Muscle of arm (tissue), 12 donors: Measurements from ENCODE around the gene POLRMT. TPM values are rescaled to one million over a fixed set of nuclear protein-coding genes. Genes with fewer than 3 reads are reported as not detected.

Experiments
- DNase-seq: peaks from one replicate; pipeline ENCODE4 v3.0.0-alpha.2; 2013
- polyA plus RNA-seq, 12 donors: library from polyadenylated mRNA; unstranded; fragments of 120-200 nt; gene quantifications; one replicate each; pipeline ENCODE4 v1.2.1, GENCODE V29; 2013; ENCODE audit not compliant: insufficient read length in 12 of 12

Gene POLRMT
- polyA plus RNA-seq, 12 donors = 23.7 to 58.0 (median 29.2) TPM; not detected in 1

DNA sequence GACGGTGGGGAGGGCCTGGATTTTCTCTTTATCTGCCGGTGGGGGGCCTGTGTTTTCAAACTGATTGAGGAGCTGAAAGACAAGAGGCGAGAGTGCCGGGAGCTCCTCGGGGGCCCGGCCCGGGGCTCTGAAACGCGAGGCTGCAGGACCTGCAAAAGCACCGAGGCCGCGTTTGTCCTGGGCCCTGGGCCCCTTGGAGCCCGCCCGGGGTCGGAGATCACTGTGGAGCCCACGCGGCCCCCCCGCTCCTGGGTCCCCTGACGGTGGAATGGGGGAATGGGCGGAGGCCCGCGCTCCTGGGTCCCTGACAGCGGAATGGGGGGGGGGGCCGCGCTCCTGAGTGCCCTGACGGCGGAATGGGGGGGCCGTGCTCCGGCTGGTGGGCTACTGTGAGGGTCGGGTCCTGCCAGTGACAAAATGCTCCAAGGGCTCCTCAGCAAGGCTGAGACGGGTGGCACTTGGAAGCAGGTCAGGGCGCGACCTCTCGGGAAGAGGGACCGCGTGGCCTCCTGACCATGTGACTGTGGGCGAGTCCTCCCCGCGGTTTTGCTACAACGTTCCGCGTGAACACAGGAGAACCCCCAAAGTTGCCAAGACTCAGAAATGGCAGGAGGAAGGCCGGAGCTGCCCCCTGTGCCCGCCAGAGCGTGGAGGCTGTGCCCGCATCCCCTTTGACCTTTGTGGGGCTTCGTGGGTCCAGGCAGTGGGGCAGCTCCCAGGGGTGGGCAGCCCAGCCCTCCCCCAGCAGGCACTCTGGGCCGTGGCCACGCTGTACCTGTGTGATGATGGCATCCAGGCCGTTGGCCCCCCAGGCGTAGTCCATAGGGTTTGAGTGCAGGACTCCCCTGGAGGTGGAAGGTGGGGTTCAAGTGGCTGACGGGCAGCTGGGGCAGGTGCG lies 15.8 kb upstream of the POLRMT start:
- no peak for DNase-seq

DNA sequence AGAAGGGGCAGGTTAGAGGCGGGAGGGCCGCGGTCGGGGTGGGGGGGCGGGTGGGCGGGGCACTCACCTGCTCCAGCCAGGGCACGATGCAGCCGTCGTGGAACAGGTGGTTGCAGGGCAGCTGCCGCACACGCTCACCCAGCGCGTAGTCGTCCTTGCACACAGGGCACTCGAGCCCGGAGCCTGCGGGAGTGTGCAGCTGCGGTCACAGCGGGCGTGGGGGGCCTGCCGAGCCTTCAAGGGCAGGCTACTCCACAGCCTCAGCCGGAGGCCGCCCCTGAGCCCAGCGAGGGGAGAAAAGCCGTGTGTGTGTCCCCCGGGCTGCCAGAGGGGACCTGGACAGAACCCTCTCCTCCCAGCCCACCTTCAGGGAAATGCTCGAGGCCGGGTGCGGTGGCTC lies 15.0 kb upstream of the POLRMT start:
- DNase-seq = no peak

DNA sequence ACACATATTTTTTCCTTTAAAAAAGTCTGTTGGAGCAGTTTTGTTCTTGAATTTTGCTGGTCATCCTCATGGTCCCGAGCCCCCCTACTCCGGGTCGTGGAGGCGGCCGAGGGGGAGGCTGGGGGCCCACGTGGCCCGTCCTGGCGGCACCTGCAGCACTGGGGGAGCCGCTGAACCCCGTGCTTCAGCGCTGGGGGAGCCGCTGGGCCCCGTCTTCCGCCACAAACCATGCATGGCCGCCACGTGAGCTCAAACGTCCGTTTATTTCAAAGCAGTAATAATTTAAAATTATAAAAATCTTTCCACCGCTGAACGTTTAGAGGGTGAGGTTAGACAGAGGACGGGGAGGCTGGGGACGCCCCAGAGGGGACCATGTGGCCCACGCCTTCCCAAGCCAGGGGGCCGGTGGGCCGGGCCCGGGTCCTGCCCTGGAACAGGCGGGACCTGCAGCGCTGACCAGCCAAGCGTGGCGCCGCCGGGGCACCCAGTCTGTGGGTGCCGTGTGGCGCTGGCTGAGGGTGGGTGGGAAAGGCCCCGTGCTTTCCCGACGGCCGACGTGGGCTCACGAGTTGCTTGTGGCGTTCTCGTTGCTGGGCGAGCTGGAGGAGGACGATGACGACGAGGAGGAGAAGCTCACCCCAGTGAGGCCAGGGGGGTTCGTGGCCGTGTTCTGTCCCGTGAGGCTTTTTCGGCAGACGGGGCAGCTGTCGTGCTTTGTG lies 14.4 kb upstream of the POLRMT start:
- no peak for DNase-seq

DNA sequence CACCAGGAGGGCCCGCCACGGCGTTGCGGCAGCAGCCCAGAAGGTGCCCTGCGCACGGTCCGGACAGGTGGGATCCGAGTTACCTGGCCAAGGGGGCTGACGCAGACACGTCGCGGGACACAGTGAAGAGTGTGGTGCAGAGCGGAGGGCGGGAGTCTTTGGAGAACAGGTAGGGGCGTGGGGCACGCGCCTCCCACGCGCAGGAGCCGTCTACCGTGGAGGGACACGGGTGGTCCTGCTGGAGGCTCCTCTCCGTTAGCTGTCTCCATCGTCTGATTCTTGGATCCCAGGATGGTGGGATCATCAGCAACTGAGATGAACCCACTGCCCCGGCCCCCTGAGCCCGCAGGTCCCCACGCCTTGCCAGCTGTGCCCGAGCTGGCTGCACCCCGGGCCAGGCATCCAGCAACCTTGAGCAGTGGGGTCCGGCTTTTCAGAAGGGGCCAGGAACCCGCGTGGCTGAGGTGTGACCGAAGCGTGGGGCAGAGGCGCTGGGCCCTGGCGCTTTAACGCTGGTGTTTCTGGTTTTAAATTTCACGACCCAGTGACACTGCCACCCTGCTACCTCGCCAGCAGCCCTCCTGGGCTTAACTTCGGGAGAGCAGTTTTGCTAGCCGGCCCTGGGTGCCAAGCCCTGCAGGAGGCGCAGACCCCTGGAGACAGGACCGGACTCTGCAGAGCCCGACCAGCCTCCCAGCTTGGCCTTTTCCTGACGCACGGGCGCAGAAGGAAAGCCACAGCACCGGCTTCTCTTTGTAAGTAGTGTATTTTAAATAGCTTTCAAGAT lies 13.6 kb upstream of the POLRMT start:
- DNase-seq = no peak

DNA sequence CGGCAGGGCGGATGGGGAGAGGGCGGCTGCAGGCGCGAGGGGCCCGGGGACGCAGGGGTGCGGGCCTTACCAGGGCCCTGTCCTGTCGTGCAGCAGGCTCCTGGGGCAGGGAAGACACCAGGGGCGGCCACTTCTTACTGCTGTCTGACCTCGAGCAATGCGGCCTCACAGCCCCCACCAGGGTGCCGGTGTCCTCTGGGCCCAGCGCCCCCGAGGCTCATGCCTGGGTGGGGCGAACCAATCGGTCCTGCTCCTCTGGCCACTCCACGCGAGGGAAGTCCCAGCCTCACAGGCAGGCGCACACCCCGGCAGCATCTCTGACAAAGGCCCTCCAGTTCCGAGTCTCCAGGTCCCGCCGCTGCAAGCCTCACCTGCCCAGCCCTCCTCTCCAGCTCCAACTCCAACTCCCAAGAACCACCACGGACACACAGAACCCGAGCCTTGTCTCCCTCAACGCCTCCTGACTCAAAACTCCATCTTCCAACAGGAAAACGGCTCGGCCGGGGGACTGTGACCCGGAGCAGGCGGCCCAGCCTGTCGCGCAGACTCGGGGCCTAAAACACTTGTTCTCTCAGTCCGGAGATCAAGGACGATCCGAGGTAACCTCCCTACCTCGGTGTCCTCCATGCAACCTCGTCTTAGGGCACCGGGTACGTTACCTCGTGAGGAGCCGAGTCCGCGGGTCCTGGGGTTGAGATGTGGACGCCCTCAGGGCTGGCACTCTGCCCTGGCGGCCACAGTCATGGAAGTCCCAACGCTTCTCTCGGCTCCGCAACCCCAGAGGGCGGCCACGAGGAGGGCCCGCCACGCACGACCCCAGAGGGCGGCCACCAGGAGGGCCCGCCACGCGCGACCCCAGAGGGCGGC lies 12.8 kb upstream of the POLRMT start:
- no peak for DNase-seq

DNA sequence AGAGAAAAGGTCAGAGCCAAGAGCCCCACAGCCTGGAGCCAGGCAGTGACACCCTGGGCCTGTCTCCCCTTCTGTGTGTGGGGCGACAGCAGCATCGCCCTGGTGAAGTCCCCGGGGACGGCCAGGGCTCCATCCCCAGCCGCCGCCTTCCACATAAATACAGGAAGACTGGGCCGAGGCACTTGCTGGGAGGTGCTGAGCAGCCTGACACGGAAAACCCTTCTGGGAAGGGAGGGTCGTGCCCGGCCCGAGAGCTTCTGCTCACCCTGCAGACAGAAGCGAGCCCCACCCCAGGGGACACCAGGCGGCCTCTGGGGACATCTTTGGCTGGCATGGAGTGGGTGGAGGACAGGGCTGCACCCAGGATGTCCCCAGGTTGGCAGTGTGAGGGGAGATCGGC lies 11.5 kb upstream of the POLRMT start:
- no peak for DNase-seq

DNA sequence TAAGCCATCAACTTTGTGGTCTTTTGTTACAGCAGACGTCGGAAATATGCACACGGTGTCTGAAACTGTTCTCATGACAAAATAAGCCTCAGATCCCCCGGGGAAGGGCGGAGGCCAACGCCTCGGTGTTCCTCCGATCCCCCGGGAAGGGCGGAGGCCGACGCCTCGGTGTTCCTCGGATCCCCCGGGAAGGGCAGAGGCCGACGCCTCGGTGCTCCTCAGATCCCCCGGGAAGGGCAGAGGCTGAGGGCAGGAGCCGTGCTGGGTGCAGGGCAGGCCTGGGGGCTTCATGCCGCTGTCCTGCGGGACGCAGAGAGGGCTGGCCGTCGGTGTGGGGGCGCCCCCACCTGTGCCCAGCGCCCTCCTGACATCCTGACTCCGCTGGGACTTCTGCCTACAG lies 11.0 kb upstream of the POLRMT start:
- DNase-seq = no peak

DNA sequence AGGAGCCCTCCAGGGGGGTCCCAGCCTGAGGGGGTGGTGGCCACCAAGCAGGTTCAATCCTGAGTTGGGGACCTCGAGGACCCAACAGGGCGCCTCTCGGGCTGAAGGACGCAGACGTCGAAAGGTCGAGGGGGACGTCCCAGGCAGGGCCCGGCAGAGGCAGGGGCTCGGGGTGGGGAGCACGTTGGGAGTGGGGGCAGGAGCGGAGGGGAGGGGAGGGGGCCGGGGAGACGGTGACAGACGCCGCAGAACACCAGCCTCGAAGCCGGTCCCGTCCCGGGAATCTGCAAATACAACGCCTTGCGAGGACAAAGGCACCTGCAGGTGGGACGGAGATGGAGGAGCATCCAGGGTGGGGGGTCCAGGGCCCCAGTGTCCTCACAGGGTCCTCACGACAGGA lies 10.4 kb upstream of the POLRMT start:
- DNase-seq = no peak

DNA sequence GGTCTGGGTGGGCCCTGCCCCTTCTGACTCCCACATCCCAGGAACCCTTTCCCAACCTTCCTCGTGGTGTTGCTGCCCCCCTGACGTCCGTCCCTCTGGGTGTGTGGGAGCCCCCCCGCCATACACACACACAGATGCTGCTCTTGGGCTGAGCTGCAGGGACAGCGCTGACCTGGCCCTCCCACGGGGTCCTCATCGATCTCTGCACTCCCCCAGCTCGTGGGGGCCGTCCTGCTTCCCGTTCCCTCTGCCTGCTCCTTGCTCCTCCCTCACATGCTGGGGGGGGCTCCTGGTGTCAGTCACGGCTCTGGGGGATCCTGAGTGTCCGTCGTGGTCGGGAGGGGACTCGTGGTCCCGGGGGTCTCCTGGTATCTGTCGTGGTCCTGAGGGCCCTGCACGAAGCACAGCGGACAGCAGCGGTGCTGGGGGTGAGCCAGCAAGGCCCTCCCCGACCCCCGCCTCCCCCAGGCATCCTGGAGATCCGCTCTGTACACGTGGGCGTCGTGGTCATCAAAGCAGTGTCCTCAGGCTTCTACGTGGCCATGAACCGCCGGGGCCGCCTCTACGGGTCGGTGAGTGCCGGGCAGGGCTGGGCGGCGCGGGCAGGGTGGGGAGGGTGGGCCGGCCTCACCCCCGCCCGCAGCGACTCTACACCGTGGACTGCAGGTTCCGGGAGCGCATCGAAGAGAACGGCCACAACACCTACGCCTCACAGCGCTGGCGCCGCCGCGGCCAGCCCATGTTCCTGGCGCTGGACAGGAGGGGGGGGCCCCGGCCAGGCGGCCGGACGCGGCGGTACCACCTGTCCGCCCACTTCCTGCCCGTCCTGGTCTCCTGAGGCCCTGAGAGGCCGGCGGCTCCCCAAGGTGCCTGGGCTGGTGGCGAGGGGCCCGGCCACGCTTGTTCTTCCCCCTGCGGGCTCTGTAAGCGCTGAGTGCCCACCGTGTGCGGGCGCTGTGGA lies 9.7 kb upstream of the POLRMT start:
- no peak for DNase-seq

DNA sequence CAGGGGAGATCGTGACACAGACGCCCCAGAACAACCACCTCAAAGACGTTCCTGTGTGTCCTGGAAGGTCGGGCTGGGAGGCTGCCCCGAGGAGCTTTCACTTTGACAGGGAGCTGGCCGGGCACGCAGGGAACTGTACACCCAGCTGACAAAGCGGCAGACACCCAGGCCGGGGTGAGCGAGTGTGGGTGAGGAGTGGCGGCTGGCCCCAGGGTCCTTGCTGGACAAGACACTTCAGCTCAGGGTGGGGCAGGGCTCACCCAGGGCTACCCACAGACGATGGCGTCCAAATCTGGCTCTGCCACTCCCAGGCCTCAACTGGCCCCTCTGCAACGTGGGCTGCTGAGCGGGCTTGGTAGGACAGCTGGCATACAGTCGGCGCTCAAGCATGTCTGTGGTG lies 8.4 kb upstream of the POLRMT start:
- DNase-seq = no peak

DNA sequence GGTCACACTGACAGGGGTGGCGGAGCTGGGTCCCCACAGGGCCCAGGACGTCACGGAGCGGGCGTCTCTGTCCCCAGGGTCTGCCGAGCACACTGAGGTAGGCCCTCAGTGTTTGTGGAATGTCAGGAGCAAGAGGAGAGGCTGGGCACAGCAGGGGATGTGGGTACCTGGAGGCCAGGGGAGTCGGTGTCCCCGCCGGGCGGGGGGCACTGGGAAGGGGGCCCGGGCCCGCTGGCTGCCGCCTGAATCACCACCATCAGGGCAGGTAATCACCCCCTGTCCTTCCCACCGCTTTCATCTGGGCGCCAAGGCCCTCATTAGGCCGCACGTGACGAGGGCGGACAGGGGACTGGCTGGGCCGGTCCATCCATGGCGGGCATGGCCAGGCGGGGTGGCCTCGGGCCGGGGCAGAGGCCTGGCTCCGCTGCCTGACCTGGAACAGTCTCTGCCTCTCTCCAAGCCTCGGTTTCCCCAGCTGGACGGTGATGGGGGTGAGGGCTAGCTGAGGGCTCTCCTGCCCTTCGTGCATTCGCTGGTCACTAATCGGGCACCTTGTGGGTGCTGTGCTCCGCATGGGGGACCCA lies 7.4 kb upstream of the POLRMT start:
- DNase-seq = no peak

DNA sequence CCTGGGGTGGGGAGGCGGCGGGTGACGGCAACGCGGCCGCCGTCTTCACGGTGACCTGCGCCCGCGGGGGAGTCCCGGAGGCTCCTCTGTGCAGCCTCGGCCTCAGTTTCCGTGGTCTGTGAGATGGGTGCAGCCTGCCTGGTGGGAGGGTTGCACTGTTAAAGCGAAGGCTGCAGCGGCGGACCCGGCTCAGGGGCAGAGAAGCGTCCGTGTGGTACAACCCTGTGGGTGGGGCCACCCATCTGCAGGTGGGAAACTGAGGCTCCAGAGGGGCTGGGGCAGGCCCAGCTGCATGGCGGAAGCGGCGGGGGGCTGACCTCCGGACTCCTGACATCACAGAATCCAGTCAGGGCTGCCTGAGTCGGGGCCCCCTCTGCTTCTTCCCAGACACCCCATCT lies 6.8 kb upstream of the POLRMT start:
- no peak for DNase-seq

DNA sequence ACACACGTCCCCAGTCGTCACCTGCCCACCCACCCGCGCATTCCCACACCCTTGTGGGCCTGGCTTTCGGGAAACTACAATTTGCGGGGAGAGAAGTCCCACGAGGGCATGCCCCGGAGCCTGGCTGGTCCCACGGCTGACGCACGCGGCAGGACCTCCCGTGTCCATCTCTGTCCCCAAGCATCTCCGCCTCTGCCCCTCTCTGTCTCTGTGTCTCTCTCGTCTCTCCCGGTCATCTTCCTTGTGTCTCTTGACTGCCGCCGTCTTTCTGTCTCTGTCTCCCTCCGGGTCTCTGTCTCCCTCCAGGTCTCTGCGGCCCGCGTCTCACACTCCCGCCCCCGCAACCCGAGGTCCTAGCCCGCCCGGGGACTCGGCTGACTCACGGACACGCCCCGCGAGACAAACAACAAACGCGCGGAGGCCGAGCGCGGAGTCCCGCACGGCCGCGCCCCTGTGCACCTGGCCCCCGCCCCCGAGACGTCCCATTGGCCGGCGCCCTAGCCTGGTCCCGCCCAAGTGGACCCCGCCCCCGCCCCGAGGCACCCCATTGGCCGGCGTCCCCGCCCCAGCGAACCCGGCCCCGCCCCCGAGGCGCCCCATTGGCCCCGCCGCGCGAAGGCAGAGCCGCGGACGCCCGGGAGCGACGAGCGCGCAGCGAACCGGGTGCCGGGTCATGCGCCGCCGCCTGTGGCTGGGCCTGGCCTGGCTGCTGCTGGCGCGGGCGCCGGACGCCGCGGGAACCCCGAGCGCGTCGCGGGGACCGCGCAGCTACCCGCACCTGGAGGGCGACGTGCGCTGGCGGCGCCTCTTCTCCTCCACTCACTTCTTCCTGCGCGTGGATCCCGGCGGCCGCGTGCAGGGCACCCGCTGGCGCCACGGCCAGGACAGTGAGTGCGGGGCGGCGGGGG lies 6.2 kb upstream of the POLRMT start, which contains the start of gene FGF22:
TSS of gene FGF22 (plus strand) at position 627 of the 908 bp plus-strand sequence. CDS start at position 674, 47 bp downstream.
- peak; percentile 77 for DNase-seq

DNA sequence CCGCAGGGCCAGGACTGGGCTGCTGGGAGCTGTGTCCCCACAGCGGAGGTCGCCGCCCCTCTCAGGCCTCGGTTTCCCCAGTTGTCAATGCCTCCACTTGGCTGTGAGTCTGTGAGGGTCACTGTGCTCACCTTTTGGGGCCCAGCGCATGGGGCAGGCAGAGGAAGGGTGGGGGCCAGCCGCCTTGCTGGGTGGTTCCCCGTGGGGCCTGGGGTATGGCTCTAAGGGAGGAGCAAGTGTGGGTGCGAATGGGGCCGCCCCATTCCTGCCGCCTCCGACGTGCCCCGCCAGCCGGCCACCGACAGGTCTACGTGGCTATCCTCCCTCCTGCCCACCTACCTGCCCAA lies 5.5 kb upstream of the POLRMT start:
- DNase-seq = no peak

DNA sequence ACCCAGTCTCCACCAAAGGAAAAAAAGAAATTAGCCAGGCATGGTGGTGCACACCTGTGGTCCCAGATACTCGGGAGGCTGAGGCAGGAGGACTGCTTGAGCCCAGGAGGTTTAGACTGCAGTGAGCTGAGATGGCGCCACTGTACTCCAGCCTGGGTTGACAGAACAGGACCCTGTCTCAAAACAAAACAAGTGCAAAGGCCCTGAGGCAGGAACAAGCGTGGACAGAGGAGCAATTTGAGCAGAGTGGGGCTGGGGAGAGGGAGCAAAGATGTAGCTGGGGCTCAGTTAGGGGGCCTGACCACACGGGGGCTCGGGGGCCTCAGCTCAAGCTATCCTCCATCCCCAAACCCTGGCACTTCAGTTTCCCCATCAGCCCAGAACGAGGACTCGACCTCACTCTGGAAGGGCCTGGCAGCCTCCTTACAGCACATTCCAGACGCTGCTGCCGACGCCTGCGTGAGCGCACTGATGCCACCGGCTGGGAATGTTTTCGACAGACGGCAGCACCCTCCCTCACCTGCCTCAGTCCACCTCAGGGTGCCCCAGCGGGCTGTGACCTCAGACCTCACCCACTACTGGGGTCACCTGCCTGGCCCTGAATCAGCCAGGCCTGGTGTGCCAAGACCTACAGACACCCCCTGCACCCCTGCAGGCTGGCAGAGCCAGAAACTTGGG lies 1.8 kb upstream of the POLRMT start:
- no peak for DNase-seq

DNA sequence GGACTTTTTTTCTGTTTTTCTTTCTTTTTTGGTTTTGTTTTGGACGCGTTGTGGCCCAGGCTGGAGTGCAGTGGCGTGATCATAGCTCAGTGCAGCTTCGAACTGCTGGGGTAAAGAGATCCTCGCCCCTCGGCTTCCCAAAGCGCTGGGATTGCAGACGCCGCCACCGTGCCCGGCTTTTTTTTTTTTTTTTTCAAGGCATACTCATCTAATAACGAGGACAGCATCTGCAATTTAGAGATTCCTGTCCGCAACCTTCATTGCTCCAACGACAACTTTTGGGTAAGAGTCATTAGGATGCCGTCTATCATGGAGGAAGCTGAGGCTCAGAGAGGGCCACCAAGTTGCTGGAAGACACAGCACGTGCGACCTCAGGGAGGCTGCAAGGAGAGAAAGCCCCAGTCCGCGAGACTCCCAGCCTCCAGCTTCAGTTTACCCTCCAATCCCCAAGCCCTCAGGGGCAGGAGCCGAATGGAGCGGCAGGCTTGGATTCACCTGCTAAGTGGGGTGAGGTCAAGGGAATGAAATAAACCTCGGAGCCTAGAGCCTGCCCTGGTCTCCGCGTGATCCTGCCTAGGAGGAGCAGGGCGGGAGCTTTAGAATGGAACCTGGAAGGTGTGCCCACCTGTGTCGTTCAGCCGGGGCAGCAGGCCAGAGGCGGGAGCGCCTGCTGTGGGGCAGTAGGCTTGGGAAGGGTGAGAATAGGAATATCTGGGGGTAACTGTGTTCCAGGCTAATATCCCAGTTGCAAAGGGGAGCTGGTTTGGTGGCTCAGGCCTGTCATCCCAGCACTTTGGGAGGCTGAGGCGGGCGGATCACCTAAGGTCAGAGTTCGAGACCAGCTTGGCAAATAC lies 676 bp upstream of the POLRMT start:
- no peak for DNase-seq

DNA sequence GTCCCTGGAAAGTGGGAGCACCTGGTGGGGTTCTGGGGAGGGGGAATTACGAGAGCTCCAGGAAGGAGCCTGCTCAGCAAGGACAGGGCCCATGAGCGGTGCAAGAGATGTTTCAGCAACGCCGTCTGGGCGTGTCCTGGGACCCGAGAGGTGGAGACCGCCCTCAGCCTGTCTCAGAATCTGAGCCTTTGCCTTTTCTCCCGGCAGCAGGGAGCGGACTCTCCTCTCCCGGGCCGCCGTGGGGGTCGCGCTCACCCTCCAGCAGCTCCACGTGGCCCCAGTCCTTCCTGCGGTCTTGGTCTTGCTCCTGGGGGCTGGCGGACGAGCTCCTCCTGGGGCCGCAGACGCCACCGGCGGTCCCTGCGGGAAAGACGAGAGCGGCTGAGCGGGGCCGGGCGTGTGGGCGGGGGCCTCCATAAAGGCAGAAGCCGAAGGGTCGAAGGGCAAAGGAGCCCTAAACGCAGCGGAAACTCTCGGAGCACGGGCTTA lies 714 bp downstream of the POLRMT start:
- no peak for DNase-seq
